Liver (tissue), 3 donors: ENCODE measurements around the gene VGLL3.

Experiments used
- EGR1 ChIP-seq, 2 donors: IDR thresholded peaks; 2 replicates each; pipeline ENCODE4 v1.6.1; 2016 to 2018; ENCODE audit warnings: antibody characterized with exemption in 2 of 2, low read depth in 2 of 2
- JUND ChIP-seq, 2 donors: IDR thresholded peaks; 2 replicates each; pipeline ENCODE4 v1.6.1; 2016; ENCODE audit warnings: antibody characterized with exemption in 2 of 2
- RAD21 ChIP-seq, 2 donors: IDR thresholded peaks; 2 replicates each; pipeline ENCODE4 v1.6.1; 2016; ENCODE audit warnings: antibody characterized with exemption in 2 of 2, mild to moderate bottlenecking in 2 of 2
- REST ChIP-seq: IDR thresholded peaks from 2 replicates; pipeline ENCODE4 v1.6.1; 2016; ENCODE audit warnings: antibody characterized with exemption, mild to moderate bottlenecking
- SP1 ChIP-seq: IDR thresholded peaks from 2 replicates; pipeline ENCODE4 v1.6.1; 2018; ENCODE audit warnings: antibody characterized with exemption, mild to moderate bottlenecking
- TAF1 ChIP-seq: conservative IDR thresholded peaks from 2 replicates; pipeline ENCODE4 v1.6.1; 2016; ENCODE audit warnings: antibody characterized with exemption, mild to moderate bottlenecking
- ZBTB33 ChIP-seq: IDR thresholded peaks from 2 replicates; pipeline ENCODE4 v1.6.1; 2016; ENCODE audit warnings: antibody characterized with exemption
- TF ChIP-seq, protein P1 (sequence below): fragments of 150-350 bp; IDR thresholded peaks from 2 replicates; pipeline ENCODE4 v1.5.1; 2017; ENCODE audit warnings: improper control_type of control experiment, low read depth, low read length; ENCODE audit not compliant: missing input control
- donor health status: healthy.
- donor health status: healthy.

- TF ChIP-seq, protein P1, sequence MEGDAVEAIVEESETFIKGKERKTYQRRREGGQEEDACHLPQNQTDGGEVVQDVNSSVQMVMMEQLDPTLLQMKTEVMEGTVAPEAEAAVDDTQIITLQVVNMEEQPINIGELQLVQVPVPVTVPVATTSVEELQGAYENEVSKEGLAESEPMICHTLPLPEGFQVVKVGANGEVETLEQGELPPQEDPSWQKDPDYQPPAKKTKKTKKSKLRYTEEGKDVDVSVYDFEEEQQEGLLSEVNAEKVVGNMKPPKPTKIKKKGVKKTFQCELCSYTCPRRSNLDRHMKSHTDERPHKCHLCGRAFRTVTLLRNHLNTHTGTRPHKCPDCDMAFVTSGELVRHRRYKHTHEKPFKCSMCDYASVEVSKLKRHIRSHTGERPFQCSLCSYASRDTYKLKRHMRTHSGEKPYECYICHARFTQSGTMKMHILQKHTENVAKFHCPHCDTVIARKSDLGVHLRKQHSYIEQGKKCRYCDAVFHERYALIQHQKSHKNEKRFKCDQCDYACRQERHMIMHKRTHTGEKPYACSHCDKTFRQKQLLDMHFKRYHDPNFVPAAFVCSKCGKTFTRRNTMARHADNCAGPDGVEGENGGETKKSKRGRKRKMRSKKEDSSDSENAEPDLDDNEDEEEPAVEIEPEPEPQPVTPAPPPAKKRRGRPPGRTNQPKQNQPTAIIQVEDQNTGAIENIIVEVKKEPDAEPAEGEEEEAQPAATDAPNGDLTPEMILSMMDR: no peak
- TF ChIP-seq EGR1 (IDR thresholded peaks at IDR 0.05; ENCODE audit: low read depth in 2 of 2) (no peak), JUND (IDR thresholded peaks at IDR 0.05) (no peak), REST (no peak), RAD21 (IDR thresholded peaks at IDR 0.05) (no peak), TAF1 (no peak), ZBTB33 (no peak), SP1 (no peak)
These were observed 27.3 kb downstream of the VGLL3 start for GRCh38 chr3:86963611-86964010.
